ENCODE results near the gene PRSS48.

Gene PRSS48

GRCh38 chr4:151324752-151325110 is 47.8 kb downstream of the PRSS48 start:
- peaks cover 16 to 17% of the 10 kb centered on the region in 2 donors for H3K4me1 ChIP-seq (ENCODE audit: control insufficient read depth in 1 of 2, insufficient read depth in 2 of 2, low read length in 2 of 2)
- no peaks in the 10 kb centered on the region for H3K9me3 ChIP-seq (ENCODE audit: control insufficient read depth in 1 of 2, low read length in 2 of 2)
- H3K27ac ChIP-seq (ENCODE audit: low read depth, low read length) = peak overlapping the region; percentile 91
- no peaks in the 10 kb centered on the region for H3K36me3 ChIP-seq (ENCODE audit: control insufficient read depth in 1 of 2, insufficient read depth in 2 of 2, low read length in 2 of 2)
- H3K9ac ChIP-seq (ENCODE audit: low read depth in 1 of 2, low read length in 2 of 2) = peak overlapping the region; percentile 73 to 74
- no peaks in the 10 kb centered on the region for H3K27me3 ChIP-seq (ENCODE audit: control insufficient read depth in 1 of 2, insufficient read depth in 2 of 2, low read length in 2 of 2)
- peak overlapping the region; percentile 67 to 80 for H3K4me3 ChIP-seq (ENCODE audit: low read depth in 1 of 2, low read length in 2 of 2)

GRCh38 chr4:151325111-151325948 is 48.4 kb downstream of the PRSS48 start, which contains the start of gene SH3D19:
TSS of gene SH3D19 (minus strand) at chr4:151325605. CDS start at chr4:151325352, 253 bp downstream.
- H3K36me3 ChIP-seq (ENCODE audit: control insufficient read depth in 1 of 2, insufficient read depth in 2 of 2, low read length in 2 of 2) = no peaks in the 10 kb centered on the region
- H3K4me1 ChIP-seq (ENCODE audit: control insufficient read depth in 1 of 2, insufficient read depth in 2 of 2, low read length in 2 of 2) = peaks cover 16 to 17% of the 10 kb centered on the region in 2 donors
- peak within 1 kb of the TSS; percentile 73 to 74 for H3K9ac ChIP-seq (ENCODE audit: low read depth in 1 of 2, low read length in 2 of 2)

GRCh38 chr4:151325949-151326246 is 48.9 kb downstream of the PRSS48 start:
- Histone ChIP-seq H3K9me3 (ENCODE audit: control insufficient read depth in 1 of 2, low read length in 2 of 2) (no peaks in the 10 kb centered on the region), H3K4me1 (ENCODE audit: control insufficient read depth in 1 of 2, insufficient read depth in 2 of 2, low read length in 2 of 2) (peaks cover 15 to 17% of the 10 kb centered on the region in 2 donors), H3K27ac (ENCODE audit: low read depth, low read length) (no peak overlapping the region), H3K36me3 (ENCODE audit: control insufficient read depth in 1 of 2, insufficient read depth in 2 of 2, low read length in 2 of 2) (no peaks in the 10 kb centered on the region), H3K4me3 (ENCODE audit: low read depth in 1 of 2, low read length in 2 of 2) (peak overlapping the region; percentile 67 to 80), H3K9ac (ENCODE audit: low read depth in 1 of 2, low read length in 2 of 2) (peak overlapping the region; percentile 51 to 74), H3K27me3 (ENCODE audit: control insufficient read depth in 1 of 2, insufficient read depth in 2 of 2, low read length in 2 of 2) (no peaks in the 10 kb centered on the region)

More at GRCh38 chr4:151325111-151325948, 48.4 kb downstream of the PRSS48 start, which contains the start of gene SH3D19:
- no peaks in the 10 kb centered on the region for H3K27me3 ChIP-seq (ENCODE audit: control insufficient read depth in 1 of 2, insufficient read depth in 2 of 2, low read length in 2 of 2)
- no peaks in the 10 kb centered on the region for H3K9me3 ChIP-seq (ENCODE audit: control insufficient read depth in 1 of 2, low read length in 2 of 2)
- peak within 1 kb of the TSS; percentile 91 for H3K27ac ChIP-seq (ENCODE audit: low read depth, low read length)
- peak within 1 kb of the TSS; percentile 67 to 80 for H3K4me3 ChIP-seq (ENCODE audit: low read depth in 1 of 2, low read length in 2 of 2)

GRCh38 chr4:151329217-151330007 is 52.5 kb downstream of the PRSS48 start:
- H3K36me3 ChIP-seq (ENCODE audit: control insufficient read depth in 1 of 2, insufficient read depth in 2 of 2, low read length in 2 of 2) = no peaks in the 10 kb centered on the region
- H3K4me1 ChIP-seq (ENCODE audit: control insufficient read depth in 1 of 2, insufficient read depth in 2 of 2, low read length in 2 of 2) = peaks cover 6 to 8% of the 10 kb centered on the region in 2 donors
- H3K27me3 ChIP-seq (ENCODE audit: control insufficient read depth in 1 of 2, insufficient read depth in 2 of 2, low read length in 2 of 2) = no peaks in the 10 kb centered on the region

GRCh38 chr4:151331276-151332042 is 54.5 kb downstream of the PRSS48 start:
- no peaks in the 10 kb centered on the region for H3K27me3 ChIP-seq (ENCODE audit: control insufficient read depth in 1 of 2, insufficient read depth in 2 of 2, low read length in 2 of 2)
- no peaks in the 10 kb centered on the region for H3K9me3 ChIP-seq (ENCODE audit: control insufficient read depth in 1 of 2, low read length in 2 of 2)
- peaks cover 0 to 8% of the 10 kb centered on the region in 2 donors for H3K4me1 ChIP-seq (ENCODE audit: control insufficient read depth in 1 of 2, insufficient read depth in 2 of 2, low read length in 2 of 2)
- H3K27ac ChIP-seq (ENCODE audit: low read depth, low read length) = no peak overlapping the region
- H3K4me3 ChIP-seq (ENCODE audit: low read depth in 1 of 2, low read length in 2 of 2) = no peak overlapping the region
- no peak overlapping the region for H3K9ac ChIP-seq (ENCODE audit: low read depth in 1 of 2, low read length in 2 of 2)
- no peaks in the 10 kb centered on the region for H3K36me3 ChIP-seq (ENCODE audit: control insufficient read depth in 1 of 2, insufficient read depth in 2 of 2, low read length in 2 of 2)

More at GRCh38 chr4:151329217-151330007, 52.5 kb downstream of the PRSS48 start:
- Histone ChIP-seq H3K9me3 (ENCODE audit: control insufficient read depth in 1 of 2, low read length in 2 of 2) (no peaks in the 10 kb centered on the region), H3K9ac (ENCODE audit: low read depth in 1 of 2, low read length in 2 of 2) (no peak overlapping the region), H3K27ac (ENCODE audit: low read depth, low read length) (no peak overlapping the region), H3K4me3 (ENCODE audit: low read depth in 1 of 2, low read length in 2 of 2) (no peak overlapping the region)

GRCh38 chr4:151339467-151339866 is 62.5 kb downstream of the PRSS48 start:
- Histone ChIP-seq H3K4me1 (ENCODE audit: control insufficient read depth in 1 of 2, insufficient read depth in 2 of 2, low read length in 2 of 2) (peaks cover 17 to 19% of the 10 kb centered on the region in 2 donors), H3K36me3 (ENCODE audit: control insufficient read depth in 1 of 2, insufficient read depth in 2 of 2, low read length in 2 of 2) (no peaks in the 10 kb centered on the region), H3K27ac (ENCODE audit: low read depth, low read length) (no peak overlapping the region), H3K4me3 (ENCODE audit: low read depth in 1 of 2, low read length in 2 of 2) (no peak overlapping the region), H3K27me3 (ENCODE audit: control insufficient read depth in 1 of 2, insufficient read depth in 2 of 2, low read length in 2 of 2) (no peaks in the 10 kb centered on the region), H3K9ac (ENCODE audit: low read depth in 1 of 2, low read length in 2 of 2) (no peak overlapping the region), H3K9me3 (ENCODE audit: control insufficient read depth in 1 of 2, low read length in 2 of 2) (no peaks in the 10 kb centered on the region)

- H3K27me3 ChIP-seq (ENCODE audit: control insufficient read depth in 1 of 2, insufficient read depth in 2 of 2, low read length in 2 of 2) = no peaks in the 10 kb centered on the region
- H3K4me1 ChIP-seq (ENCODE audit: control insufficient read depth in 1 of 2, insufficient read depth in 2 of 2, low read length in 2 of 2) = peaks cover 17 to 19% of the 10 kb centered on the region in 2 donors
- H3K4me3 ChIP-seq (ENCODE audit: low read depth in 1 of 2, low read length in 2 of 2) = no peak overlapping the region
- H3K27ac ChIP-seq (ENCODE audit: low read depth, low read length) = no peak overlapping the region
- no peaks in the 10 kb centered on the region for H3K36me3 ChIP-seq (ENCODE audit: control insufficient read depth in 1 of 2, insufficient read depth in 2 of 2, low read length in 2 of 2)
- H3K9me3 ChIP-seq (ENCODE audit: control insufficient read depth in 1 of 2, low read length in 2 of 2) = no peaks in the 10 kb centered on the region
- no peak overlapping the region for H3K9ac ChIP-seq (ENCODE audit: low read depth in 1 of 2, low read length in 2 of 2)
Observed at GRCh38 chr4:151340751-151341385, 63.9 kb downstream of the PRSS48 start.

Data from duodenal mucosa (tissue), 2 donors.